HT-29 (cell line): ENCODE results near the gene B3GNT5. TPM values are rescaled to one million over a fixed set of nuclear protein-coding genes. Genes with fewer than 3 reads are reported as not detected.
A peak's percentile ranks its signal among the peaks of the same experiment; 100 is the strongest.
"Not testable (repeated sequence)": the region's sequence is repeated elsewhere in the genome, so short reads cannot be mapped to it uniquely, and the experiment has no call there.

ENCODE experiments used
- DNase-seq: peaks from one replicate; pipeline ENCODE4 v3.0.0-alpha.2; 2015; ENCODE audit warnings: low spot score
- total RNA-seq: library from RNA; depleted of rRNA; stranded (reverse); fragments of >200 nt; shearing (Covaris generic); gene quantifications from 2 replicates; pipeline ENCODE4 v1.2.3, GENCODE V29; 2014

The B3GNT5 gene
- total RNA-seq, 1 experiment from 2014 or later, result 6.7 TPM

GRCh38 chr3:183230251-183230650 lies 22.8 kb upstream of the B3GNT5 start:
- DNase-seq, result not testable (repeated sequence)

- DNase-seq, result no peak
Measured at GRCh38 chr3:183230826-183231225, 22.2 kb upstream of the B3GNT5 start.

GRCh38 chr3:183233966-183234365 lies 19.1 kb upstream of the B3GNT5 start:
- DNase-seq, result no peak

- DNase-seq, result no peak
Measured at GRCh38 chr3:183239046-183239445, 14.0 kb upstream of the B3GNT5 start.

GRCh38 chr3:183242431-183242830 lies 10.6 kb upstream of the B3GNT5 start:
- DNase-seq, result no peak

- DNase-seq, result no peak
Measured at GRCh38 chr3:183244219-183244618, 8.8 kb upstream of the B3GNT5 start.

- DNase-seq, result peak; percentile 38
Measured at GRCh38 chr3:183244981-183245476, 8.0 kb upstream of the B3GNT5 start.

- DNase-seq, result no peak
Measured at GRCh38 chr3:183247011-183247589, 6.0 kb upstream of the B3GNT5 start.

- no peak for DNase-seq
Measured at GRCh38 chr3:183249006-183249718, 3.9 kb upstream of the B3GNT5 start.

- no peak for DNase-seq
Measured at GRCh38 chr3:183252118-183252782, 803 bp upstream of the B3GNT5 start.

GRCh38 chr3:183253528-183254486 lies 754 bp downstream of the B3GNT5 start:
- peak; percentile 61 for DNase-seq

GRCh38 chr3:183254487-183255347 lies 1.7 kb downstream of the B3GNT5 start:
- peak; percentile 73 for DNase-seq

- peak; percentile 55 for DNase-seq
Measured at GRCh38 chr3:183255348-183255730, 2.3 kb downstream of the B3GNT5 start.

- no peak for DNase-seq
Measured at GRCh38 chr3:183259087-183259486, 6.0 kb downstream of the B3GNT5 start.

- no peak for DNase-seq
Measured at GRCh38 chr3:183259621-183260020, 6.6 kb downstream of the B3GNT5 start.

- DNase-seq, result no peak
Measured at GRCh38 chr3:183260167-183260904, 7.3 kb downstream of the B3GNT5 start.

- no peak for DNase-seq
Measured at GRCh38 chr3:183261151-183261724, 8.2 kb downstream of the B3GNT5 start.

- DNase-seq, result no peak
Measured at GRCh38 chr3:183262875-183263378, 9.9 kb downstream of the B3GNT5 start.

GRCh38 chr3:183264268-183264667 lies 11.2 kb downstream of the B3GNT5 start:
- DNase-seq, result no peak
